ENCODE results near the gene LRRC25.

GRCh38 chr19:18362934-18363542 lies 34.4 kb downstream of the LRRC25 start:
- TF ChIP-seq CTCF (IDR thresholded peaks at IDR 0.05) (no peak), POLR2A (IDR thresholded peaks at IDR 0.05) (no peak), EP300 (IDR thresholded peaks at IDR 0.05) (no peak)
